Gastrocnemius medialis (tissue), 4 donors: ENCODE results near the gene BLCAP.

Source experiments
- CTCF ChIP-seq, 5 experiments: fragments of 450-650 bp in 3 of 5; fragments of 200-600 bp in 2 of 5; sonication (generic) in 2 of 5; IDR thresholded peaks in 4 of 5; conservative IDR thresholded peaks in 1 of 5; 1 replicate in 4 of 5; 2 replicates in 1 of 5; pipeline ENCODE4 v1.5.1; 2016 to 2019; ENCODE audit warnings: antibody characterized with exemption in 5 of 5, mild to moderate bottlenecking in 3 of 5, moderate library complexity in 3 of 5
- POLR2A ChIP-seq, 2 donors: fragments of 450-650 bp; IDR thresholded peaks; one replicate each; pipeline ENCODE4 v1.6.1; 2017; ENCODE audit warnings: antibody characterized with exemption in 2 of 2, mild to moderate bottlenecking in 2 of 2, moderate library complexity in 2 of 2

- TF ChIP-seq POLR2A (IDR thresholded peaks at IDR 0.05) (peak; percentile 98), CTCF (IDR thresholded peaks at IDR 0.05 in 4 of 5, conservative IDR thresholded peaks at IDR 0.05 in 1 of 5) (no peak)
Measured at GRCh38 chr20:37527638-37528445, at the start of gene BLCAP.
